HepG2 (cell line): ENCODE results near the gene RNF114. TPM values are rescaled to one million over a fixed set of nuclear protein-coding genes. Genes with fewer than 3 reads are reported as not detected.

ENCODE experiments used
- BRF2 ChIP-seq: sonication (generic); formaldehyde crosslinking; IDR thresholded peaks from 2 replicates; pipeline ENCODE4 v1.8.1; 2022; ENCODE audit warnings: mild to moderate bottlenecking, missing genetic modification reagents
- FOXO4 ChIP-seq: sonication (generic); formaldehyde crosslinking; conservative IDR thresholded peaks from 2 replicates; pipeline ENCODE4 v1.8.1; 2023; ENCODE audit warnings: missing genetic modification reagents
- HMG20A ChIP-seq: IDR thresholded peaks from 2 replicates; pipeline ENCODE4 v1.6.1; 2016; ENCODE audit warnings: borderline replicate concordance
- HNF1A ChIP-seq, 2 experiments: sonication (generic) in 1 of 2; formaldehyde crosslinking in 1 of 2; IDR thresholded peaks; 2 replicates each; pipeline versions ENCODE4 v1.4.0 to v1.6.1; 2016 to 2020; ENCODE audit warnings: borderline replicate concordance in 1 of 2, low read depth in 1 of 2, mild to moderate bottlenecking in 1 of 2, missing genetic modification reagents in 1 of 2
- MAFK ChIP-seq, 2 experiments: IDR thresholded peaks in 1 of 2; conservative IDR thresholded peaks in 1 of 2; 2 replicates each; pipeline ENCODE4 v1.6.1; 2011; ENCODE audit warnings: improper control_type of control experiment in 2 of 2, low read length in 2 of 2
- MLXIP ChIP-seq: sonication (generic); formaldehyde crosslinking; IDR thresholded peaks from 2 replicates; pipeline ENCODE4 v1.9.0; 2021; ENCODE audit warnings: missing genetic modification reagents, borderline replicate concordance
- NR2C2 ChIP-seq: sonication (generic); formaldehyde crosslinking; IDR thresholded peaks from 2 replicates; pipeline ENCODE4 v1.4.0; 2020; ENCODE audit warnings: missing genetic modification reagents, mild to moderate bottlenecking, moderate library complexity, borderline replicate concordance
- PRMT3 ChIP-seq: sonication (generic); formaldehyde crosslinking; IDR thresholded peaks from 2 replicates; pipeline ENCODE4 v1.8.1; 2022; ENCODE audit warnings: low read depth, mild to moderate bottlenecking, moderate library complexity, missing genetic modification reagents, borderline replicate concordance
- SRSF1 ChIP-seq: fragments of 200-400 bp; formaldehyde crosslinking; optimal IDR thresholded peaks from 2 replicates; pipeline ENCODE3; 2017; ENCODE audit warnings: mild to moderate bottlenecking, low read depth, low read length, moderate library complexity
- ZBTB25 ChIP-seq: IDR thresholded peaks from 2 replicates; pipeline ENCODE4 v1.6.1; 2018; ENCODE audit warnings: missing genetic modification reagents
- ZBTB39 ChIP-seq: sonication (generic); formaldehyde crosslinking; IDR thresholded peaks from 2 replicates; pipeline ENCODE4 v1.5.0; 2020; ENCODE audit warnings: missing genetic modification reagents
- ZNF772 ChIP-seq: sonication (generic); formaldehyde crosslinking; IDR thresholded peaks from 2 replicates; pipeline ENCODE4 v1.5.0; 2020; ENCODE audit warnings: mild to moderate bottlenecking, missing genetic modification reagents
- ZSCAN5A ChIP-seq: sonication (generic); formaldehyde crosslinking; IDR thresholded peaks from 2 replicates; pipeline ENCODE4 v1.8.0; 2022; ENCODE audit warnings: mild to moderate bottlenecking, missing genetic modification reagents, borderline replicate concordance
- polyA plus RNA-seq, 8 experiments: library from polyadenylated mRNA; depleted of rRNA in 3 of 8; stranded (reverse) in 7 of 8; unstranded in 1 of 8; fragments of >200 nt; fragmentation: Illumina TruSeq in 4 of 8; extraction: Trizol in 4 of 8; gene quantifications; 2 replicates each; pipeline versions ENCODE4 v1.2.1 to v1.2.3, GENCODE V29; 2011 to 2016; ENCODE audit warnings: low read depth in 4 of 8, missing spikeins in 1 of 8, mixed read lengths in 1 of 8; ENCODE audit not compliant: insufficient read depth in 1 of 8
- total RNA-seq, 5 experiments: library from RNA; depleted of rRNA; stranded (reverse); fragments of >200 nt; fragmentation: Illumina TruSeq; extraction: Trizol; gene quantifications; 2 replicates each; pipeline ENCODE4 v1.2.3, GENCODE V29; 2016; ENCODE audit warnings: low read depth in 1 of 5

The RNF114 gene
- total and polyA plus RNA-seq, 2 of the 13 experiments (the other 11 are each of a cell fraction or from before 2014, with no cell fraction given): 119 to 126 TPM

- TF ChIP-seq ZBTB25 (CRISPR knock-in tag) (no peak), ZBTB39 (CRISPR knock-in tag) (peak; percentile 83; the same call in 1 of the 2 replicates), PRMT3 (CRISPR knock-in tag) (no peak), NR2C2 (CRISPR knock-in tag) (0 out of 2 replicates have a peak, but pooled peaks have one; percentile 60), ZNF772 (CRISPR knock-in tag) (no peak), ZSCAN5A (CRISPR knock-in tag) (no peak), HMG20A (CRISPR knock-in tag) (no peak), MLXIP (CRISPR knock-in tag) (no peak), MAFK (conservative IDR thresholded peaks at IDR 0.05 in 1 of 2, IDR thresholded peaks at IDR 0.05 in 1 of 2; ENCODE audit: low read length in 2 of 2) (no peak), BRF2 (CRISPR knock-in tag) (0 out of 2 replicates have a peak, but pooled peaks have one; percentile 36), FOXO4 (no peak), HNF1A (IDR thresholded peaks at IDR 0.05; ENCODE audit: low read depth) (no peak), HNF1A (CRISPR knock-in tag; IDR thresholded peaks at IDR 0.05; ENCODE audit: borderline replicate concordance) (no peak), SRSF1 (peak; percentile 59)
Measured at GRCh38 chr20:49915118-49915379, 21.1 kb upstream of the RNF114 start (continued).
